GM20000 (cell line): Measurements from ENCODE around the gene MSMP.

ENCODE experiments used
- DNase-seq: peaks from one replicate; pipeline ENCODE4 v3.0.0; 2012; ENCODE audit warnings: low spot score
- CTCF ChIP-seq: IDR thresholded peaks from 2 replicates; pipeline ENCODE4 v1.5.1; 2012; ENCODE audit warnings: mild to moderate bottlenecking, control low read depth; ENCODE audit errors: extremely low read depth, missing control alignments

The MSMP gene

GRCh38 chr9:35712762-35713400 is 41.2 kb downstream of the MSMP start:
- no peak for DNase-seq
- TF ChIP-seq CTCF: no peak

GRCh38 chr9:35711501-35712428 is 42.3 kb downstream of the MSMP start:
- DNase-seq: peak; percentile 48
- TF ChIP-seq CTCF: no peak

GRCh38 chr9:35710818-35711500 is 43.1 kb downstream of the MSMP start:
- no peak for DNase-seq
- TF ChIP-seq CTCF: no peak

- TF ChIP-seq CTCF: no peak
- DNase-seq: no peak
These were observed 45.9 kb downstream of the MSMP start for GRCh38 chr9:35708146-35708545.

GRCh38 chr9:35706951-35707350 is 47.1 kb downstream of the MSMP start:
- no peak for DNase-seq
- no peak for TF ChIP-seq CTCF

GRCh38 chr9:35705836-35706430 is 48.1 kb downstream of the MSMP start:
- no peak for TF ChIP-seq CTCF
- DNase-seq: no peak

GRCh38 chr9:35705372-35705771 is 48.7 kb downstream of the MSMP start:
- no peak for TF ChIP-seq CTCF
- no peak for DNase-seq
